Measurements from ENCODE around the gene HKDC1.
"Not testable (repeated sequence)": the region's sequence is repeated elsewhere in the genome, so short reads cannot be mapped to it uniquely, and the experiment has no call there.

HKDC1 gene

GRCh38 chr10:69281507-69282413 lies 61.6 kb downstream of the HKDC1 start:
- no peak for DNase-seq

GRCh38 chr10:69284402-69284801 lies 64.3 kb downstream of the HKDC1 start:
- DNase-seq, result not testable (repeated sequence)

DNA sequence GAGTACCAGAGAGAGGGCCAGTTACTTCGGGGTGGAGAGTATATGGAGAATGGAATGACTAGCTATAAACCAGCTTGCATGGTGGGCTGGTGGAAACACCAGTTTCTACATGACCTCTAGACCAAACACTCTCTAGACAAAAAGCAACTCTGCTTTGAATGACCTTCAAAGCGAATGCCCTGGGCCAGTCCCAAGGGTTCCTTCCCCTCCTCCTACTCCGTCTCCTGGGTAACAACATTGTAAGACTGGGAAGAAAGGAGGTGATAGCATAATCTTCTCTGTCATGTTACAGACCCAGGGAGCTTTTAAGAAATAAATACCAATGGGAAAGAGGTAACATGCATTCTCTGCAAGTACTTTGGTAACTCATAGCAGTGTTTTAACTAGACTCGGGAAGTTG lies 65.6 kb downstream of the HKDC1 start:
- DNase-seq, result no peak

GRCh38 chr10:69287181-69287580 lies 67.0 kb downstream of the HKDC1 start:
- DNase-seq, result no peak

DNA sequence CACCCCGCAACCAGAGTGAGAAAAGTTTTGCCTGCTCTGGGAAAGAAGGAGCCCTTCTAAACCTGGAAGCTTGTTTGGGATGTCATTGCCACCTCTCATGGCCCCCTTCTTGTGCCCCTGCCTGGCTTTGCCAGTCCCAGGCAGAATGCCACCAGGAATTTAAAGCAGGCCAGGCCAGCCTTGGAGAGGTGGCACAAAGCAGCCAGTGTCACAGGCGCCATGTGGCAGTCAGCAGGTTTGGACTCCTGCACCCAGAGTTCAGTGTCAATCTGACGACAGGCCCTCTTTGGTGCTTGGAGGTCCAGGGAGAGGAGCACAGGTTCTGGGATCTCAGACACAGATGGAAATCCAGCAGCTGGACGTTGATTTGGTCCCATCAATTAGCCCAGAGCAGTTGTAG lies 70.9 kb downstream of the HKDC1 start:
- DNase-seq, result no peak

GRCh38 chr10:69292459-69292858 lies 72.3 kb downstream of the HKDC1 start:
- no peak for DNase-seq

GRCh38 chr10:69295027-69295636 lies 75.0 kb downstream of the HKDC1 start:
- no peak for DNase-seq

DNA sequence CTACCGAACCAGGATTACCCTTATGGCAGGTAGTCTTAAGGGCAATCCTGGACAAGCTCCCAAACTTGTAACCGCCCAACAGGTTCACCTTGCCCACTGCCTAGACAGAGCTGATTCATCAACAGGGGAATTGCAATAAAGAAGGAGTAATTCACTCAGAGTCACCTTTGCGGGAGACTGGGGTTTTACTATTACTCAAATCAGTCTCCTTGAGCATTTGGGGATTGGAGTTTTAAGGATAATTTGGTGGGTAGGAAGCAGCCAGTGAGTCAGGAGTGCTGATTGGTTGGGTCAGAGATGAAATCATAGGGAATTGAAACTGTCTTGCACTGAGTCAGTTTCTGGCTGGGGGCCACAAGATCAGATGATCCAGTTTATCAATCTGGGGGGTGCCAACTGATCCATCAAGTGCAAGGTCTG lies 83.5 kb downstream of the HKDC1 start:
- no peak for DNase-seq

- DNase-seq, result no peak
These were observed 86.3 kb downstream of the HKDC1 start for GRCh38 chr10:69306421-69306820.

DNA sequence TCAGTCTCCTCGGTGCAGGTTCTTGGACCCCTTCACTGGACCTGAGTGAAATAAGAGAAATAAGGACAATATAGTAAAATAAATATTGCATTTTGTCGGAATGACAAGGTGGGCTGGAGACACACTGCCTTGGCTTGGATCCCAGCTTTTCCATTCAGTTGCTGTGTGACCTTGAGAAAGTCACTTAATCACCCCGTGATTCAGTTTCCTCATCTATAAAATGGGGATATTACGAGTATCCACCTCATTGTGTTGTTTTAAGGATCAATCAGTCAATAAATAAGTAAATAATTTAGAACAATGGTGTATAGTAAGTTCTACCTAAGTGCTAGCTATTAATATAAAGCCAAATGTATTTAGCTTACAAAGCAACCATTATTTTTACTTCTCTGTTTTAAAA lies 87.3 kb downstream of the HKDC1 start:
- no peak for DNase-seq

DNA sequence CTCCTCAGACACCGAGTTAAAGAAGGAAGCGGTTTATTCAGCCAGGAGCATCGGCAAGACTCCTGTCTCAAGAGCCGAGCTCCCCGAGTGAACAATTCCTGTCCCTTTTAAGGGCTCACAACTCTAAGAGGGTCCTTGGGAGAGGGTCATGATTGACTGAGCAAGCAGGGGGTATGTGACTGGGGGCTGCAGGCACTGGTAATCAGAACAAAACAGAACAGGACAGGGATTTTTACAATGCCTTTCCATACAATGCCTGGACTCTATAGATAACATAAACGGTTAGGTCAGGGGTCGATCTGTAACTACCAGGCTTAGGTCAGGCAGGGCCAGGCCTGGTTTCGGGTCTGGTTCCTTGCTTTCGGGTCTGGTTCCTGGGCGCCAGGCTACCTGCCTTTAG lies 88.2 kb downstream of the HKDC1 start:
- not testable (repeated sequence) for DNase-seq

GRCh38 chr10:69311309-69311708 lies 91.2 kb downstream of the HKDC1 start:
- DNase-seq, result no peak

GRCh38 chr10:69312528-69312927 lies 92.4 kb downstream of the HKDC1 start:
- DNase-seq, result no peak

GRCh38 chr10:69315100-69315542 lies 95.0 kb downstream of the HKDC1 start:
- DNase-seq, result no peak

- DNase-seq, result no peak
These were observed 95.6 kb downstream of the HKDC1 start for GRCh38 chr10:69315610-69316312.

GRCh38 chr10:69316313-69317059 lies 96.4 kb downstream of the HKDC1 start:
- DNase-seq, result no peak
